Upper lobe of left lung (tissue), 4 donors: ENCODE data around the gene EREG.

Source experiments
- EP300 ChIP-seq, 4 donors: sonication (generic); formaldehyde crosslinking; IDR thresholded peaks; one replicate each; pipeline ENCODE4 v1.5.1; 2017; ENCODE audit warnings: antibody characterized with exemption in 4 of 4, control low read depth in 2 of 4
- POLR2A ChIP-seq, 4 donors: fragments of 450-650 bp; IDR thresholded peaks; one replicate each; pipeline ENCODE4 v1.5.1; 2016 to 2017; ENCODE audit warnings: antibody characterized with exemption in 4 of 4, mild to moderate bottlenecking in 2 of 4
- POLR2AphosphoS5 ChIP-seq, 2 donors: sonication (generic); formaldehyde crosslinking; IDR thresholded peaks; one replicate each; pipeline ENCODE4 v1.5.1; 2017; ENCODE audit warnings: antibody characterized with exemption in 2 of 2
- TF ChIP-seq, protein P1 (sequence below), 6 experiments: fragments of 450-650 bp in 4 of 6; fragments of 200-600 bp in 2 of 6; sonication (generic) in 2 of 6; IDR thresholded peaks; one replicate each; pipeline ENCODE4 v1.5.1; 2016 to 2019; ENCODE audit warnings: antibody characterized with exemption in 6 of 6

- no peak for TF ChIP-seq POLR2A (IDR thresholded peaks at IDR 0.05)
- TF ChIP-seq, protein P1, sequence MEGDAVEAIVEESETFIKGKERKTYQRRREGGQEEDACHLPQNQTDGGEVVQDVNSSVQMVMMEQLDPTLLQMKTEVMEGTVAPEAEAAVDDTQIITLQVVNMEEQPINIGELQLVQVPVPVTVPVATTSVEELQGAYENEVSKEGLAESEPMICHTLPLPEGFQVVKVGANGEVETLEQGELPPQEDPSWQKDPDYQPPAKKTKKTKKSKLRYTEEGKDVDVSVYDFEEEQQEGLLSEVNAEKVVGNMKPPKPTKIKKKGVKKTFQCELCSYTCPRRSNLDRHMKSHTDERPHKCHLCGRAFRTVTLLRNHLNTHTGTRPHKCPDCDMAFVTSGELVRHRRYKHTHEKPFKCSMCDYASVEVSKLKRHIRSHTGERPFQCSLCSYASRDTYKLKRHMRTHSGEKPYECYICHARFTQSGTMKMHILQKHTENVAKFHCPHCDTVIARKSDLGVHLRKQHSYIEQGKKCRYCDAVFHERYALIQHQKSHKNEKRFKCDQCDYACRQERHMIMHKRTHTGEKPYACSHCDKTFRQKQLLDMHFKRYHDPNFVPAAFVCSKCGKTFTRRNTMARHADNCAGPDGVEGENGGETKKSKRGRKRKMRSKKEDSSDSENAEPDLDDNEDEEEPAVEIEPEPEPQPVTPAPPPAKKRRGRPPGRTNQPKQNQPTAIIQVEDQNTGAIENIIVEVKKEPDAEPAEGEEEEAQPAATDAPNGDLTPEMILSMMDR (IDR thresholded peaks at IDR 0.05): no peak
- TF ChIP-seq POLR2AphosphoS5 (IDR thresholded peaks at IDR 0.05): no peak
- no peak for TF ChIP-seq EP300 (IDR thresholded peaks at IDR 0.05)
Observed at GRCh38 chr4:74339501-74339900, 25.4 kb upstream of the EREG start.
